Measurements from ENCODE around the gene EGF. TPM values are rescaled to one million over a fixed set of nuclear protein-coding genes. Genes with fewer than 3 reads are reported as not detected.

Gene EGF
- total RNA-seq, 1 experiment from 2014 or later, result 1.5 TPM

- no peak overlapping the region; a peak in 1 of 7 replicates for H3K27ac Mint-ChIP-seq
- H4K91ac ChIP-seq (ENCODE audit: insufficient read length, low read depth, low read length), result no peak overlapping the region
- H3K79me2 ChIP-seq (ENCODE audit: insufficient read depth, low read length), result no peaks in the 10 kb centered on the region
- peaks cover 0 to 11% (median 6%) of the 10 kb centered on the region in 3 experiments; a peak in 4 of 7 replicates for H3K36me3 Mint-ChIP-seq (ENCODE audit: insufficient read depth in 1 of 3, low read depth in 3 of 3)
- H3K23ac ChIP-seq (ENCODE audit: insufficient read length, low read depth, low read length), result no peak overlapping the region
- no peaks in the 10 kb centered on the region for H3K27me3 Mint-ChIP-seq (ENCODE audit: low read depth)
- H2BK5ac ChIP-seq (ENCODE audit: insufficient read length, low read length), result no peak overlapping the region
- H2BK20ac ChIP-seq (ENCODE audit: low read depth, low read length, poor library complexity, severe bottlenecking), result no peak overlapping the region
- peaks cover 2% of the 10 kb centered on the region; the same call in 1 of the 2 replicates for H3K4me1 ChIP-seq (ENCODE audit: insufficient read depth, low read length)
- H3K4me2 ChIP-seq (ENCODE audit: insufficient read depth, insufficient read length, low read length), result no peak overlapping the region
- no peak overlapping the region for H3K27ac ChIP-seq (ENCODE audit: insufficient read length, low read depth, low read length)
- H3K9ac ChIP-seq (ENCODE audit: extremely low read depth, insufficient read length, low read length), result no peak overlapping the region
- H3K79me1 ChIP-seq (ENCODE audit: insufficient read depth, low read depth, low read length, poor library complexity, severe bottlenecking), result no peaks in the 10 kb centered on the region
- H2AFZ ChIP-seq (ENCODE audit: low read length), result peak overlapping the region; percentile 27
- H3K4ac ChIP-seq (ENCODE audit: low read depth, low read length), result no peak overlapping the region
- H3K9me3 ChIP-seq (ENCODE audit: control insufficient read depth, low read depth, low read length), result no peaks in the 10 kb centered on the region
- H4K8ac ChIP-seq (replicated peaks; ENCODE audit: insufficient read length, low read depth, low read length), result no peak overlapping the region
- no CpG with 5 or more reads among the region's 5 CpGs for WGBS (ENCODE audit: extremely low coverage, insufficient read length, low lambda C conversion rate)
- H3K14ac ChIP-seq (ENCODE audit: insufficient read depth, low read length), result no peak overlapping the region
- no peaks in the 10 kb centered on the region for H3K23me2 ChIP-seq (ENCODE audit: insufficient read length, low read depth, low read length, poor library complexity, severe bottlenecking)
- H2BK12ac ChIP-seq (ENCODE audit: insufficient read length, low read depth, low read length), result no peak overlapping the region
- no peak overlapping the region for H3K18ac ChIP-seq (ENCODE audit: insufficient read length, low read depth, low read length)
- H4K5ac ChIP-seq (ENCODE audit: insufficient read length, low read depth, low read length), result no peak overlapping the region
- TF ChIP-seq CTCF (conservative IDR thresholded peaks at IDR 0.05), result no peak
- H4K20me1 ChIP-seq (ENCODE audit: control insufficient read depth, insufficient read depth, insufficient read length), result no peaks in the 10 kb centered on the region
- H3K4me1 Mint-ChIP-seq, result peaks cover 15 to 20% of the 10 kb centered on the region in 2 experiments
- no peak overlapping the region for H3K4me3 Mint-ChIP-seq
- no peak overlapping the region for H3T11ph ChIP-seq (ENCODE audit: low read length)
- H3K56ac ChIP-seq (ENCODE audit: insufficient read length, low read depth, low read length), result no peak overlapping the region
- H2AK5ac ChIP-seq (ENCODE audit: insufficient read length, low read length), result no peak overlapping the region
- H2BK120ac ChIP-seq (ENCODE audit: low read depth, low read length, poor library complexity, severe bottlenecking), result no peak overlapping the region
- no peak for DNase-seq
- no peak overlapping the region for H2BK15ac ChIP-seq (ENCODE audit: low read depth, low read length)
- peaks cover 9 to 10% of the 10 kb centered on the region in 2 experiments; a peak in 4 of 5 replicates for H3K9me3 Mint-ChIP-seq
- no peaks in the 10 kb centered on the region for H3K27me3 ChIP-seq (ENCODE audit: insufficient read depth, low read length)
These were observed 107.5 kb downstream of the EGF start for GRCh38 chr4:110020139-110020538.
